ENCODE measurements around the gene RICTOR.

DNA sequence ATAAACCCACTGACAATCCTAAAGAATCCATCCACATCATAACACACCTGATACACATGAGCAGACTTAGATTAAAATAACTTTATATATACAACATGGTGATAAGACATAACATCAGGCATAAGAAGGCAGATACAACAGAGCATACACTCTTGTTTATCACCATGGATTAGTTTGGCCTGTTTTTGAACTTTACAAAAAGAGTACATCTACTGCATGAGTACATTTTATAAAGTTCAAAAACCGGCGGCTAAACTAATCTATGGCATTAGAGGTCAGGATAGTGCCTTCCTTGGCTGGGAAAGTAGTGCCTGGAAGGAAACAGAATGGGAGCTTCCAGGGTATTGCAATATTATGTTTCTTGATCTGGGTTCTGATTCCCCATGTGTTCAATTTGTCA is 15.1 kb downstream of the RICTOR start:
- TF ChIP-seq CREB1 (CRISPR knock-in tag; IDR thresholded peaks at IDR 0.05) = no peak
- TF ChIP-seq, protein P1, sequence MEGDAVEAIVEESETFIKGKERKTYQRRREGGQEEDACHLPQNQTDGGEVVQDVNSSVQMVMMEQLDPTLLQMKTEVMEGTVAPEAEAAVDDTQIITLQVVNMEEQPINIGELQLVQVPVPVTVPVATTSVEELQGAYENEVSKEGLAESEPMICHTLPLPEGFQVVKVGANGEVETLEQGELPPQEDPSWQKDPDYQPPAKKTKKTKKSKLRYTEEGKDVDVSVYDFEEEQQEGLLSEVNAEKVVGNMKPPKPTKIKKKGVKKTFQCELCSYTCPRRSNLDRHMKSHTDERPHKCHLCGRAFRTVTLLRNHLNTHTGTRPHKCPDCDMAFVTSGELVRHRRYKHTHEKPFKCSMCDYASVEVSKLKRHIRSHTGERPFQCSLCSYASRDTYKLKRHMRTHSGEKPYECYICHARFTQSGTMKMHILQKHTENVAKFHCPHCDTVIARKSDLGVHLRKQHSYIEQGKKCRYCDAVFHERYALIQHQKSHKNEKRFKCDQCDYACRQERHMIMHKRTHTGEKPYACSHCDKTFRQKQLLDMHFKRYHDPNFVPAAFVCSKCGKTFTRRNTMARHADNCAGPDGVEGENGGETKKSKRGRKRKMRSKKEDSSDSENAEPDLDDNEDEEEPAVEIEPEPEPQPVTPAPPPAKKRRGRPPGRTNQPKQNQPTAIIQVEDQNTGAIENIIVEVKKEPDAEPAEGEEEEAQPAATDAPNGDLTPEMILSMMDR (IDR thresholded peaks at IDR 0.05) = no peak
